HK-2 (cell line): ENCODE measurements around the gene CFAP100.

ENCODE experiments used
- DNase-seq: peaks from one replicate; pipeline ENCODE4 v3.0.0-alpha.2; 2018; ENCODE audit not compliant: unreplicated experiment

CFAP100 gene

GRCh38 chr3:126421573-126422119 lies 26.9 kb downstream of the CFAP100 start:
- DNase-seq = no peak

GRCh38 chr3:126422121-126422520 lies 27.4 kb downstream of the CFAP100 start:
- no peak for DNase-seq

GRCh38 chr3:126422571-126423091 lies 27.9 kb downstream of the CFAP100 start:
- DNase-seq = no peak

GRCh38 chr3:126423191-126424038 lies 28.7 kb downstream of the CFAP100 start:
- DNase-seq = no peak

GRCh38 chr3:126424039-126424717 lies 29.5 kb downstream of the CFAP100 start:
- no peak for DNase-seq

GRCh38 chr3:126424751-126425150 lies 30.0 kb downstream of the CFAP100 start:
- no peak for DNase-seq

GRCh38 chr3:126431103-126431534 lies 36.4 kb downstream of the CFAP100 start:
- no peak for DNase-seq

- no peak for DNase-seq
Measured at GRCh38 chr3:126432361-126433104, 37.8 kb downstream of the CFAP100 start.

- no peak for DNase-seq
Measured at GRCh38 chr3:126433105-126433430, 38.4 kb downstream of the CFAP100 start.

GRCh38 chr3:126433496-126434263 lies 39.0 kb downstream of the CFAP100 start:
- DNase-seq = no peak

GRCh38 chr3:126434264-126434590 lies 39.5 kb downstream of the CFAP100 start:
- DNase-seq = no peak

GRCh38 chr3:126434931-126435411 lies 40.3 kb downstream of the CFAP100 start:
- DNase-seq = no peak

GRCh38 chr3:126435456-126436315 lies 41.0 kb downstream of the CFAP100 start:
- no peak for DNase-seq

GRCh38 chr3:126436826-126437717 lies 42.4 kb downstream of the CFAP100 start:
- no peak for DNase-seq

GRCh38 chr3:126438186-126438585 lies 43.5 kb downstream of the CFAP100 start:
- DNase-seq = no peak

- DNase-seq = no peak
Measured at GRCh38 chr3:126438746-126439145, 44.0 kb downstream of the CFAP100 start.

- no peak for DNase-seq
Measured at GRCh38 chr3:126439346-126439967, 44.7 kb downstream of the CFAP100 start.

- DNase-seq = no peak
Measured at GRCh38 chr3:126439968-126440708, 45.4 kb downstream of the CFAP100 start.
